K562 (cell line): ENCODE measurements around the gene ORC4. TPM values are rescaled to one million over a fixed set of nuclear protein-coding genes. Genes with fewer than 3 reads are reported as not detected.

Experiments
- ATAC-seq: fragments of 200-7000 bp; cut with Tn5 transposase; 3 replicates; pipeline ENCODE4 v1.9.1; 2020; ENCODE audit warnings: moderate library complexity
- BruUV-seq: library from RNA; stranded (reverse); fragments of 400-500 nt; replicated peaks from 2 replicates; lab custom pipeline; 2021; lab: Mats Ljungman, UMichigan
- CTCF ChIA-PET: fragments of 300-600 bp; formaldehyde crosslinking; extraction: SDS; loops from one replicate; lab custom pipeline; 2021; ENCODE audit warnings: low intra/inter-chr PET ratio; lab: Yijun Ruan, JAX
- POLR2A ChIA-PET: fragments of 300-600, 350-650 bp; sonication (Branson Sonifier 250); formaldehyde crosslinking; extraction: SDS; loops from one replicate; lab custom pipeline; 2021; ENCODE audit warnings: antibody characterized with exemption, inconsistent platforms; lab: Yijun Ruan, JAX
- DNase-seq, 4 experiments: peaks; one replicate each; pipeline versions ENCODE4 v3.0.0 to v3.0.0-alpha.2; 2011 to 2018; ENCODE audit warnings: low spot score in 3 of 4, mixed read lengths in 3 of 4; ENCODE audit errors: extremely low read depth in 1 of 4
- FAIRE-seq: peaks from 2 replicates; lab custom pipeline; 2011; peaks lifted over from hg19 to GRCh38; lab: Jason Lieb, UNC
- H2AFZ ChIP-seq: 2 replicates; pipeline ENCODE4 v1.6.0; 2011; ENCODE audit warnings: low read depth, low read length, control low read depth, inconsistent platforms
- H3K27ac ChIP-seq: fragments of 200-600 bp; 3 replicates; pipeline ENCODE4 v1.8.0; 2011; ENCODE audit warnings: low read depth, mild to moderate bottlenecking, control low read depth, inconsistent platforms, low read length, moderate library complexity, mixed read lengths; ENCODE audit errors: extremely low read depth
- H3K27me3 ChIP-seq, 2 experiments: fragments of 300-600 bp in 1 of 2; 2 replicates in 1 of 2; 3 replicates in 1 of 2; pipeline versions ENCODE4 v1.6.0 to v1.8.0; 2011; ENCODE audit warnings: inconsistent platforms in 2 of 2, low read length in 2 of 2, mild to moderate bottlenecking in 1 of 2, mixed read lengths in 1 of 2, moderate library complexity in 1 of 2; ENCODE audit not compliant: control insufficient read depth in 2 of 2, insufficient read depth in 2 of 2
- H3K36me3 ChIP-seq: fragments of 300-600 bp; 3 replicates; pipeline ENCODE4 v1.8.0; 2011; ENCODE audit warnings: mild to moderate bottlenecking, low read length, inconsistent platforms; ENCODE audit not compliant: control insufficient read depth, insufficient read depth
- H3K4me1 ChIP-seq, 2 experiments: fragments of 200-600 bp in 1 of 2; replicated peaks in 1 of 2; 2 replicates in 1 of 2; 3 replicates in 1 of 2; pipeline versions ENCODE4 v1.5.1 to v1.8.0; 2011; ENCODE audit warnings: inconsistent platforms in 2 of 2, low read length in 2 of 2, mild to moderate bottlenecking in 1 of 2, mixed read lengths in 1 of 2, moderate library complexity in 1 of 2; ENCODE audit not compliant: control insufficient read depth in 2 of 2, insufficient read depth in 2 of 2
- H3K4me2 ChIP-seq: 2 replicates; pipeline ENCODE4 v1.6.1; 2011; ENCODE audit warnings: low read length, control low read depth, inconsistent platforms, mixed read lengths; ENCODE audit not compliant: insufficient read depth
- H3K4me3 ChIP-seq: fragments of 200-600 bp; sonication (generic), shearing (Covaris generic); 2 replicates; pipeline ENCODE4 v1.5.1; 2016; ENCODE audit warnings: control low read depth, inconsistent platforms
- H3K79me2 ChIP-seq: fragments of 200-600 bp; 3 replicates; pipeline ENCODE4 v1.8.0; 2011; ENCODE audit warnings: low read length, inconsistent platforms; ENCODE audit not compliant: control insufficient read depth, insufficient read depth
- H3K9ac ChIP-seq, 2 experiments: 2 replicates each; pipeline versions ENCODE4 v1.6.0 to v1.6.1; 2011; ENCODE audit warnings: low read depth in 2 of 2, low read length in 2 of 2, control low read depth in 1 of 2, inconsistent platforms in 1 of 2, mild to moderate bottlenecking in 1 of 2, mixed read lengths in 1 of 2; ENCODE audit not compliant: insufficient read depth in 1 of 2
- H3K9me1 ChIP-seq: one replicate; pipeline ENCODE4 v1.6.0; 2011; ENCODE audit warnings: inconsistent platforms, mild to moderate bottlenecking, low read length, moderate library complexity; ENCODE audit not compliant: control insufficient read depth, insufficient read depth
- H3K9me3 ChIP-seq: replicated peaks from 2 replicates; pipeline ENCODE4 v1.5.1; 2011; ENCODE audit warnings: low read depth, low read length, inconsistent platforms; ENCODE audit not compliant: control insufficient read depth, insufficient read depth
- H4K20me1 ChIP-seq: replicated peaks from 2 replicates; pipeline ENCODE4 v1.6.1; 2011; ENCODE audit warnings: low read length, inconsistent platforms, mixed read lengths; ENCODE audit not compliant: control insufficient read depth, insufficient read depth
- MEIS2 ChIP-seq: fragments of 450-650 bp; IDR thresholded peaks from 2 replicates; pipeline ENCODE4 v1.6.1; 2014; ENCODE audit warnings: mild to moderate bottlenecking; ENCODE audit not compliant: partially characterized antibody
- MYNN ChIP-seq, 2 experiments: sonication (generic); formaldehyde crosslinking in 1 of 2; IDR thresholded peaks; 2 replicates each; pipeline versions ENCODE4 v1.5.0 to v1.6.1; 2016 to 2020; ENCODE audit warnings: antibody characterized with exemption in 1 of 2, missing genetic modification reagents in 1 of 2
- XRCC4 ChIP-seq: IDR thresholded peaks from one replicate; pipeline ENCODE4 v1.6.1; 2011; ENCODE audit not compliant: insufficient read depth, insufficient read length; ENCODE audit errors: extremely low read depth
- ZNF165 ChIP-seq: fragments of 250-450 bp; sonication (Bioruptor Pico); IDR thresholded peaks from 2 replicates; pipeline ENCODE4 v1.4.0; 2020; ENCODE audit warnings: borderline replicate concordance
- ZNF766 ChIP-seq: fragments of 200-800 bp; sonication (Bioruptor generic); conservative IDR thresholded peaks from 2 replicates; pipeline ENCODE4 v1.6.1; 2016; ENCODE audit warnings: missing genetic modification characterization, missing compliant biosample characterization
- ZNF785 ChIP-seq: fragments of 250-450 bp; sonication (Bioruptor Pico); IDR thresholded peaks from 2 replicates; pipeline ENCODE4 v1.4.0; 2020; ENCODE audit warnings: mild to moderate bottlenecking
- ZNF79 ChIP-seq: fragments of 250-450 bp; sonication (Bioruptor Pico); IDR thresholded peaks from 2 replicates; pipeline ENCODE4 v1.4.0; 2020; ENCODE audit warnings: low read depth, mild to moderate bottlenecking, moderate library complexity
- WGBS: fragments of 100-300 bp; shearing (Covaris generic); methylation state at CpG from one replicate; pipeline ENCODE4 v1.1.6; 2016; ENCODE audit warnings: low coverage, mixed read lengths; ENCODE audit not compliant: insufficient coverage; ENCODE audit errors: missing lambda C conversion rate; 5-methylcytosine and 5-hydroxymethylcytosine counted together
- in situ Hi-C: fragments of 300-500 bp; cut with MboI; formaldehyde crosslinking; loops from 4 replicates; pipeline ENCODE4 v1.15.0; 2018; ENCODE audit warnings: inconsistent platforms, mixed read lengths
- intact Hi-C: fragments of 100-400 bp; cut with micrococcal nuclease; formaldehyde crosslinking; loops from 2 replicates; pipeline ENCODE4 v1.14.2; 2022
- polyA plus RNA-seq, 8 experiments: library from polyadenylated mRNA; depleted of rRNA in 4 of 8; stranded (reverse) in 5 of 8; unstranded in 3 of 8; fragments of >200 nt; fragmentation: Nextera tagmentation in 2 of 8; fragmentation: Illumina TruSeq in 1 of 8; extraction: Ambion mirVana in 2 of 8; extraction: Trizol in 1 of 8; gene quantifications; 2 replicates each; pipeline versions ENCODE4 v1.2.1 to v1.2.3, GENCODE V29; 2011 to 2014; ENCODE audit warnings: inconsistent platforms in 1 of 8, missing spikeins in 1 of 8
- total RNA-seq, 7 experiments: library from RNA; depleted of rRNA in 6 of 7; stranded (reverse); fragments of >200 nt in 6 of 7; fragmentation: Illumina TruSeq in 2 of 7; extraction: Trizol in 2 of 7; gene quantifications; 2 replicates each; pipeline versions ENCODE4 v1.2.1 to v1.2.3, GENCODE V29; 2011 to 2021; ENCODE audit warnings: low replicate concordance in 1 of 7
- TF ChIP-seq, protein P1 (sequence below), 2 experiments: IDR thresholded peaks in 1 of 2; conservative IDR thresholded peaks in 1 of 2; 2 replicates each; pipeline ENCODE4 v1.6.1; 2016; ENCODE audit warnings: low read depth in 2 of 2, mild to moderate bottlenecking in 1 of 2, missing compliant biosample characterization in 1 of 2, missing genetic modification characterization in 1 of 2, moderate library complexity in 1 of 2
- TF ChIP-seq, protein P2 (sequence below), 2 experiments: fragments of 450-650 bp; formaldehyde crosslinking in 1 of 2; IDR thresholded peaks; 2 replicates each; pipeline versions ENCODE4 v1.4.0 to v1.6.1; 2014 to 2020; ENCODE audit warnings: mild to moderate bottlenecking in 2 of 2, borderline replicate concordance in 1 of 2, low read depth in 1 of 2

ORC4 gene
- total and polyA plus RNA-seq, 9 of the 15 experiments (the other 6 are each of a cell fraction or from before 2014, with no cell fraction given) = 58.6 to 100 (median 70.5) TPM

DNA sequence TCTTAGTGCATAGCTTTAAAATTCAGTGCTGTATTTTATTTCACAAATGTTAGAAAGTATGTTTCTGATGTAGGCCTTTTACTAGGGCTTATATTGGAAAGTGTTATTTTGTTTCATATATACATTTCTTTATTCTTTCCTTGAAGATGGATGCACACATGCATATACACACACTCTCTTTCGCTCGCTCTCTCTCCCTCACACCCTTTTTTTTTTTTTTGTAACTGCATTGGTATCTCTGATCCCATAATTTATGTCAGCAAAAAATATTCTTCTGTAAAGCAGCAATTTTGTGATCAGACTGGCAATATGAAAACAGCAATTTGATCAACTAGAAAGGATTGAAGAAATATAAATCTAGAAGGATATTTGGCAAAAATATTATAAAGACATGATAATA is 2.3 kb upstream of the ORC4 start:
- peak overlapping the region in 1 of 2 experiments; percentile 75; a peak in 2 of 4 replicates for H3K9ac ChIP-seq
- WGBS = no CpG with 5 or more reads among the region's 2 CpGs
- intact Hi-C loops = loop anchor here (5.0 kb wide), 1 partner anchor 181 kb away; no protein-coding TSS in a partner anchor
- TF ChIP-seq ZNF785 (CRISPR knock-in tag) (no peak), MYNN (IDR thresholded peaks at IDR 0.05) (no peak), MYNN (CRISPR knock-in tag; IDR thresholded peaks at IDR 0.05) (no peak), ZNF766 (CRISPR knock-in tag) (no peak), MEIS2 (peak; percentile 45), XRCC4 (no peak), ZNF165 (CRISPR knock-in tag) (no peak), ZNF79 (CRISPR knock-in tag) (no peak)
- TF ChIP-seq, protein P1, sequence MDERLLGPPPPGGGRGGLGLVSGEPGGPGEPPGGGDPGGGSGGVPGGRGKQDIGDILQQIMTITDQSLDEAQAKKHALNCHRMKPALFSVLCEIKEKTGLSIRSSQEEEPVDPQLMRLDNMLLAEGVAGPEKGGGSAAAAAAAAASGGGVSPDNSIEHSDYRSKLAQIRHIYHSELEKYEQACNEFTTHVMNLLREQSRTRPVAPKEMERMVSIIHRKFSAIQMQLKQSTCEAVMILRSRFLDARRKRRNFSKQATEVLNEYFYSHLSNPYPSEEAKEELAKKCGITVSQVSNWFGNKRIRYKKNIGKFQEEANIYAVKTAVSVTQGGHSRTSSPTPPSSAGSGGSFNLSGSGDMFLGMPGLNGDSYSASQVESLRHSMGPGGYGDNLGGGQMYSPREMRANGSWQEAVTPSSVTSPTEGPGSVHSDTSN (CRISPR knock-in tag; IDR thresholded peaks at IDR 0.05; ENCODE audit: low read depth) = no peak
- TF ChIP-seq, protein P1 (tag; conservative IDR thresholded peaks at IDR 0.05; ENCODE audit: low read depth) = peak; percentile 46; the same call in 1 of the 2 replicates
- TF ChIP-seq, protein P2, sequence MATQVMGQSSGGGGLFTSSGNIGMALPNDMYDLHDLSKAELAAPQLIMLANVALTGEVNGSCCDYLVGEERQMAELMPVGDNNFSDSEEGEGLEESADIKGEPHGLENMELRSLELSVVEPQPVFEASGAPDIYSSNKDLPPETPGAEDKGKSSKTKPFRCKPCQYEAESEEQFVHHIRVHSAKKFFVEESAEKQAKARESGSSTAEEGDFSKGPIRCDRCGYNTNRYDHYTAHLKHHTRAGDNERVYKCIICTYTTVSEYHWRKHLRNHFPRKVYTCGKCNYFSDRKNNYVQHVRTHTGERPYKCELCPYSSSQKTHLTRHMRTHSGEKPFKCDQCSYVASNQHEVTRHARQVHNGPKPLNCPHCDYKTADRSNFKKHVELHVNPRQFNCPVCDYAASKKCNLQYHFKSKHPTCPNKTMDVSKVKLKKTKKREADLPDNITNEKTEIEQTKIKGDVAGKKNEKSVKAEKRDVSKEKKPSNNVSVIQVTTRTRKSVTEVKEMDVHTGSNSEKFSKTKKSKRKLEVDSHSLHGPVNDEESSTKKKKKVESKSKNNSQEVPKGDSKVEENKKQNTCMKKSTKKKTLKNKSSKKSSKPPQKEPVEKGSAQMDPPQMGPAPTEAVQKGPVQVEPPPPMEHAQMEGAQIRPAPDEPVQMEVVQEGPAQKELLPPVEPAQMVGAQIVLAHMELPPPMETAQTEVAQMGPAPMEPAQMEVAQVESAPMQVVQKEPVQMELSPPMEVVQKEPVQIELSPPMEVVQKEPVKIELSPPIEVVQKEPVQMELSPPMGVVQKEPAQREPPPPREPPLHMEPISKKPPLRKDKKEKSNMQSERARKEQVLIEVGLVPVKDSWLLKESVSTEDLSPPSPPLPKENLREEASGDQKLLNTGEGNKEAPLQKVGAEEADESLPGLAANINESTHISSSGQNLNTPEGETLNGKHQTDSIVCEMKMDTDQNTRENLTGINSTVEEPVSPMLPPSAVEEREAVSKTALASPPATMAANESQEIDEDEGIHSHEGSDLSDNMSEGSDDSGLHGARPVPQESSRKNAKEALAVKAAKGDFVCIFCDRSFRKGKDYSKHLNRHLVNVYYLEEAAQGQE (IDR thresholded peaks at IDR 0.05; ENCODE audit: borderline replicate concordance) = no peak
- TF ChIP-seq, protein P2 (CRISPR knock-in tag; IDR thresholded peaks at IDR 0.05; ENCODE audit: low read depth) = no peak

More for the DNA sequence above, 2.3 kb upstream of the ORC4 start:
- Histone ChIP-seq H3K36me3 (peaks cover 3% of the 10 kb centered on the region; the same call in 1 of the 3 replicates), H3K27me3 (no peaks in the 10 kb centered on the region), H3K79me2 (peaks cover 76% of the 10 kb centered on the region), H3K9me3 (no peaks in the 10 kb centered on the region), H3K4me1 (peaks cover 0 to 6% of the 10 kb centered on the region in 2 experiments; a peak in 2 of 5 replicates), H4K20me1 (no peaks in the 10 kb centered on the region), H3K4me3 (0 out of 2 replicates have a peak overlapping the region, but pooled peaks have one; percentile 5), H3K4me2 (peak overlapping the region; percentile 42; the same call in 1 of the 2 replicates), H2AFZ (no peak overlapping the region), H3K9me1 (no peaks in the 10 kb centered on the region), H3K27ac (no peak overlapping the region)
- POLR2A ChIA-PET = interaction anchor here (1.0 kb wide), 1 partner anchor 10 kb away, joined by 3 read pairs; no protein-coding TSS in a partner anchor
- in situ Hi-C loops = no loop called here
- no TSS peak for BruUV-seq
- CTCF ChIA-PET = no interaction called here
- no peak for FAIRE-seq
- no peak for ATAC-seq
- DNase-seq = no peak
